Liver (tissue), 9 donors: ENCODE data around the gene DNAH2. TPM values are rescaled to one million over a fixed set of nuclear protein-coding genes. Genes with fewer than 3 reads are reported as not detected.

Experiments used
- DNase-seq: peaks from one replicate; pipeline ENCODE4 v3.0.0-alpha.2; 2017; ENCODE audit warnings: low spot score
- H3K27ac ChIP-seq, 2 donors: one replicate each; pipeline ENCODE4 v1.7.0; 2013; ENCODE audit warnings: inconsistent platforms in 2 of 2, low read length in 2 of 2, control low read depth in 1 of 2, low read depth in 1 of 2, mild to moderate bottlenecking in 1 of 2
- H3K27me3 ChIP-seq, 4 donors: one replicate each; pipeline versions ENCODE4 v1.6.1 to v1.7.0; 2013; ENCODE audit warnings: low read length in 3 of 4, inconsistent platforms in 1 of 4, mild to moderate bottlenecking in 1 of 4, moderate library complexity in 1 of 4; ENCODE audit not compliant: control insufficient read depth in 4 of 4, insufficient read depth in 4 of 4
- H3K36me3 ChIP-seq, 4 donors: one replicate each; pipeline versions ENCODE4 v1.6.1 to v1.7.0; 2013; ENCODE audit warnings: low read length in 3 of 4, mild to moderate bottlenecking in 3 of 4, low read depth in 1 of 4, moderate library complexity in 1 of 4; ENCODE audit not compliant: control insufficient read depth in 4 of 4, insufficient read depth in 3 of 4
- H3K4me1 ChIP-seq, 4 donors: one replicate each; pipeline versions ENCODE4 v1.6.1 to v1.7.0; 2013; ENCODE audit warnings: low read length in 3 of 4, mild to moderate bottlenecking in 3 of 4, moderate library complexity in 1 of 4; ENCODE audit not compliant: control insufficient read depth in 4 of 4, insufficient read depth in 4 of 4
- H3K4me3 ChIP-seq, 3 donors: one replicate each; pipeline versions ENCODE4 v1.6.1 to v1.7.0; 2013; ENCODE audit warnings: low read length in 3 of 3, control low read depth in 1 of 3, low read depth in 1 of 3, mild to moderate bottlenecking in 1 of 3
- H3K9ac ChIP-seq, 2 donors: one replicate each; pipeline ENCODE4 v1.7.0; 2013; ENCODE audit warnings: low read length in 2 of 2, mild to moderate bottlenecking in 2 of 2, moderate library complexity in 2 of 2, control low read depth in 1 of 2, low read depth in 1 of 2
- H3K9me3 ChIP-seq, 4 donors: one replicate each; pipeline versions ENCODE4 v1.6.1 to v1.7.0; 2013; ENCODE audit warnings: low read length in 3 of 4; ENCODE audit not compliant: control insufficient read depth in 4 of 4
- EGR1 ChIP-seq, 2 donors: IDR thresholded peaks; 2 replicates each; pipeline ENCODE4 v1.6.1; 2016 to 2018; ENCODE audit warnings: antibody characterized with exemption in 2 of 2, low read depth in 2 of 2
- FOXA1 ChIP-seq: IDR thresholded peaks from 2 replicates; pipeline ENCODE4 v1.6.1; 2016; ENCODE audit warnings: antibody characterized with exemption
- GABPA ChIP-seq, 2 donors: IDR thresholded peaks in 1 of 2; conservative IDR thresholded peaks in 1 of 2; 2 replicates each; pipeline ENCODE4 v1.6.1; 2016; ENCODE audit warnings: antibody characterized with exemption in 2 of 2, mild to moderate bottlenecking in 1 of 2, moderate library complexity in 1 of 2
- HNF4A ChIP-seq, 2 donors: conservative IDR thresholded peaks; 2 replicates each; pipeline ENCODE4 v1.6.1; 2016; ENCODE audit warnings: antibody characterized with exemption in 2 of 2, mild to moderate bottlenecking in 2 of 2
- HNF4G ChIP-seq: IDR thresholded peaks from 2 replicates; pipeline ENCODE4 v1.6.1; 2016; ENCODE audit warnings: antibody characterized with exemption
- JUND ChIP-seq, 2 donors: IDR thresholded peaks; 2 replicates each; pipeline ENCODE4 v1.6.1; 2016; ENCODE audit warnings: antibody characterized with exemption in 2 of 2
- MAX ChIP-seq: IDR thresholded peaks from 2 replicates; pipeline ENCODE4 v1.6.1; 2016; ENCODE audit warnings: antibody characterized with exemption
- NR2F2 ChIP-seq: IDR thresholded peaks from 2 replicates; pipeline ENCODE4 v1.6.1; 2016; ENCODE audit warnings: antibody characterized with exemption
- RXRA ChIP-seq, 2 donors: IDR thresholded peaks; 2 replicates each; pipeline ENCODE4 v1.6.1; 2017 to 2018; ENCODE audit warnings: antibody characterized with exemption in 2 of 2, mild to moderate bottlenecking in 1 of 2
- YY1 ChIP-seq: IDR thresholded peaks from 2 replicates; pipeline ENCODE4 v1.6.1; 2016; ENCODE audit warnings: antibody characterized with exemption, mild to moderate bottlenecking
- ZBTB33 ChIP-seq: IDR thresholded peaks from 2 replicates; pipeline ENCODE4 v1.6.1; 2016; ENCODE audit warnings: antibody characterized with exemption
- WGBS: extraction: QIAGEN DNeasy Blood & Tissue Kit; methylation state at CpG from one replicate; pipeline ENCODE4 v1.1.7; 2013; 5-methylcytosine and 5-hydroxymethylcytosine counted together
- polyA plus RNA-seq, 2 donors: library from polyadenylated mRNA; stranded (reverse) in 1 of 2; unstranded in 1 of 2; fragments of 200-250 nt in 1 of 2; fragments of >200 nt in 1 of 2; fragmentation: Nextera tagmentation in 1 of 2; extraction: Ambion mirVana in 1 of 2; gene quantifications; one replicate each; pipeline versions ENCODE4 v1.2.1 to v1.2.3, GENCODE V29; 2013 to 2015
- total RNA-seq, 2 donors: library from RNA; depleted of rRNA; stranded (reverse); fragments of >200 nt; gene quantifications; one replicate each; pipeline ENCODE4 v1.2.3, GENCODE V29; 2014
- TF ChIP-seq, protein P1 (sequence below): fragments of 150-350 bp; IDR thresholded peaks from 2 replicates; pipeline ENCODE4 v1.5.1; 2017; ENCODE audit warnings: improper control_type of control experiment, low read depth, low read length; ENCODE audit not compliant: missing input control
- TF ChIP-seq, protein P2 (sequence below): IDR thresholded peaks from 2 replicates; pipeline ENCODE4 v1.6.1; 2016; ENCODE audit warnings: antibody characterized with exemption
- donor health status: healthy.
- donor health status: healthy.
- donor health status: healthy.
- donor health status: healthy.
- donor health status: healthy.

The DNAH2 gene
- total and polyA plus RNA-seq, 4 donors, result under 0.01 to 0.25 (median 0.05) TPM

DNA sequence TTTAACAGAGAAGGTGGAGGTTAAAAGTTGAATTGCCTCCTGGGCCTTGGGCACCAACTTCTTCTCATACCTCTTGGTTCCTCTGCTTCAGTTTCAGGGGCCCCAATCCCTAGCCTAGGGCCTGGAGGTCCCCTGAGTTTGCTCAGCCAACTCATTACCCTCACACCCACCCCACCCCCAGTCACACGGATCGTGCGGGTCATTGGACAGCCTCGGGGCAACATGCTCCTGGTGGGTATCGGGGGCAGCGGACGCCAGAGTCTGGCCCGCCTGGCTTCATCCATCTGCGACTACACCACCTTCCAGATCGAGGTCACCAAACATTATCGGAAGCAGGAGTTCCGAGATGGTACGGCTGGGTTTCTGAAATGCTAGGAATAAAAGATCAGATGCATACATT is 80.4 kb downstream of the DNAH2 start:
- TF ChIP-seq YY1, result no peak
- TF ChIP-seq FOXA1, result no peak
- TF ChIP-seq, protein P1, sequence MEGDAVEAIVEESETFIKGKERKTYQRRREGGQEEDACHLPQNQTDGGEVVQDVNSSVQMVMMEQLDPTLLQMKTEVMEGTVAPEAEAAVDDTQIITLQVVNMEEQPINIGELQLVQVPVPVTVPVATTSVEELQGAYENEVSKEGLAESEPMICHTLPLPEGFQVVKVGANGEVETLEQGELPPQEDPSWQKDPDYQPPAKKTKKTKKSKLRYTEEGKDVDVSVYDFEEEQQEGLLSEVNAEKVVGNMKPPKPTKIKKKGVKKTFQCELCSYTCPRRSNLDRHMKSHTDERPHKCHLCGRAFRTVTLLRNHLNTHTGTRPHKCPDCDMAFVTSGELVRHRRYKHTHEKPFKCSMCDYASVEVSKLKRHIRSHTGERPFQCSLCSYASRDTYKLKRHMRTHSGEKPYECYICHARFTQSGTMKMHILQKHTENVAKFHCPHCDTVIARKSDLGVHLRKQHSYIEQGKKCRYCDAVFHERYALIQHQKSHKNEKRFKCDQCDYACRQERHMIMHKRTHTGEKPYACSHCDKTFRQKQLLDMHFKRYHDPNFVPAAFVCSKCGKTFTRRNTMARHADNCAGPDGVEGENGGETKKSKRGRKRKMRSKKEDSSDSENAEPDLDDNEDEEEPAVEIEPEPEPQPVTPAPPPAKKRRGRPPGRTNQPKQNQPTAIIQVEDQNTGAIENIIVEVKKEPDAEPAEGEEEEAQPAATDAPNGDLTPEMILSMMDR, result no peak
- no peak for TF ChIP-seq JUND (IDR thresholded peaks at IDR 0.05)
- no peak for TF ChIP-seq HNF4G
- TF ChIP-seq GABPA (IDR thresholded peaks at IDR 0.05 in 1 of 2, conservative IDR thresholded peaks at IDR 0.05 in 1 of 2), result no peak
- no peak for TF ChIP-seq EGR1 (IDR thresholded peaks at IDR 0.05; ENCODE audit: low read depth in 2 of 2)
- no peak for TF ChIP-seq RXRA (IDR thresholded peaks at IDR 0.05)
- TF ChIP-seq, protein P2, sequence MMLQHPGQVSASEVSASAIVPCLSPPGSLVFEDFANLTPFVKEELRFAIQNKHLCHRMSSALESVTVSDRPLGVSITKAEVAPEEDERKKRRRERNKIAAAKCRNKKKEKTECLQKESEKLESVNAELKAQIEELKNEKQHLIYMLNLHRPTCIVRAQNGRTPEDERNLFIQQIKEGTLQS, result no peak
- no peak for TF ChIP-seq MAX
- no peak for TF ChIP-seq ZBTB33

DNA sequence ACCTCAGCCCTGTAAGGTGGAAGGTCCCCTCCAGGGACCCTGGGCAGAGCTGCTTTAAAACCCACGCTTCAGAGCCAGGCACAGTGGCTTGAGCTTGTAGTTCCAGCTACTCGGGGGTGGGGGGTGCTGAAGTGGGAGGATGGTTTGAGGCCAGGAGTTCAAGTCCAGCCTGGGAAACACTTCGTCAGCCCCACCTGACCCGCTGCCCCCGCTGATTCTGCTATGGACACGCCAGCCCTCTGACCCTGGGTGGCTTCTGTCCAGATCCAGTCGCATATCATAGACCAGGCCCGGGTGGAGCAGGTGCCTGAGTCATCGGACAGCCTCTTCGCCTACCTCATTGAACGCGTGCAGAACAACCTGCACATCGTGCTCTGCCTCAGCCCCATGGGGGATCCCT is 81.3 kb downstream of the DNAH2 start:
- Histone ChIP-seq H3K9me3 (no peaks in the 10 kb centered on the region), H3K27ac (no peak overlapping the region), H3K9ac (no peak overlapping the region), H3K4me1 (no peaks in the 10 kb centered on the region), H3K36me3 (no peaks in the 10 kb centered on the region), H3K27me3 (no peaks in the 10 kb centered on the region), H3K4me3 (no peak overlapping the region)
- DNase-seq, result no peak
- 78% methylated on average over 13 of the region's 13 CpGs for WGBS
- TF ChIP-seq NR2F2 (no peak), FOXA1 (no peak), YY1 (no peak), GABPA (IDR thresholded peaks at IDR 0.05 in 1 of 2, conservative IDR thresholded peaks at IDR 0.05 in 1 of 2) (no peak), HNF4G (no peak), JUND (IDR thresholded peaks at IDR 0.05) (no peak), HNF4A (conservative IDR thresholded peaks at IDR 0.05) (no peak), EGR1 (IDR thresholded peaks at IDR 0.05; ENCODE audit: low read depth in 2 of 2) (no peak), MAX (no peak), RXRA (IDR thresholded peaks at IDR 0.05) (no peak)
- TF ChIP-seq, protein P2, result no peak

More for the DNA sequence above, 80.4 kb downstream of the DNAH2 start:
- Histone ChIP-seq H3K4me3 (no peak overlapping the region), H3K36me3 (no peaks in the 10 kb centered on the region), H3K27me3 (no peaks in the 10 kb centered on the region), H3K9me3 (no peaks in the 10 kb centered on the region), H3K9ac (no peak overlapping the region), H3K27ac (no peak overlapping the region), H3K4me1 (no peaks in the 10 kb centered on the region)
- no peak for DNase-seq
- WGBS, result 91% methylated on average over 13 of the region's 13 CpGs
